ENCODE data around the gene WDR91.
"Not testable (repeated sequence)": the region's sequence is repeated elsewhere in the genome, so short reads cannot be mapped to it uniquely, and the experiment has no call there.

Gene WDR91

GRCh38 chr7:135170998-135171481 lies 40.3 kb downstream of the WDR91 start:
- not testable (repeated sequence) for H3K9me3 ChIP-seq (ENCODE audit: insufficient read depth, low read length, severe bottlenecking); ATAC-seq (ENCODE audit: insufficient read depth, low read depth); H3K27me3 ChIP-seq (ENCODE audit: insufficient read depth, low read length, poor library complexity); DNase-seq
- Histone ChIP-seq H3K27ac (ENCODE audit: low read length) (peak overlapping the region; percentile 98), H3K4me3 (ENCODE audit: low read depth in 1 of 2, low read length in 2 of 2) (peak overlapping the region; percentile 57 to 82; a peak in 3 of 4 replicates), H3K36me3 (ENCODE audit: insufficient read depth, low read length) (peaks cover 32% of the 10 kb centered on the region), H3K4me1 (ENCODE audit: insufficient read depth, low read length) (peaks cover 34% of the 10 kb centered on the region), H4K20me1 (ENCODE audit: insufficient read depth, low read length) (peaks cover 10% of the 10 kb centered on the region; the same call in 1 of the 2 replicates), H3K4me2 (ENCODE audit: insufficient read depth, low read length) (peak overlapping the region; percentile 95), H2AFZ (ENCODE audit: low read depth, low read length) (peak overlapping the region; percentile 89), H3K9ac (ENCODE audit: low read depth, low read length) (peak overlapping the region; percentile 100), H3K79me2 (ENCODE audit: insufficient read depth, low read length) (peaks cover 34% of the 10 kb centered on the region)

GRCh38 chr7:135170274-135170997 lies 40.9 kb downstream of the WDR91 start, which contains the start of gene CYREN:
CYREN (minus strand) TSS chr7:135170707; CDS start chr7:135168922, 1,785 bp downstream.
- H3K79me2 ChIP-seq (ENCODE audit: insufficient read depth, low read length) = peaks cover 34% of the 10 kb centered on the region
- H3K27ac ChIP-seq (ENCODE audit: low read length) = peak within 1 kb of the TSS; percentile 98
- no peaks in the 10 kb centered on the region for H3K9me3 ChIP-seq (ENCODE audit: insufficient read depth, low read length, severe bottlenecking)
- peaks cover 34% of the 10 kb centered on the region for H3K4me1 ChIP-seq (ENCODE audit: insufficient read depth, low read length)
- H3K9ac ChIP-seq (ENCODE audit: low read depth, low read length) = peak within 1 kb of the TSS; percentile 100
- H4K20me1 ChIP-seq (ENCODE audit: insufficient read depth, low read length) = peaks cover 10% of the 10 kb centered on the region; the same call in 1 of the 2 replicates
- peak within 1 kb of the TSS; percentile 96 for H2AFZ ChIP-seq (ENCODE audit: low read depth, low read length)
- TF ChIP-seq, protein P1, sequence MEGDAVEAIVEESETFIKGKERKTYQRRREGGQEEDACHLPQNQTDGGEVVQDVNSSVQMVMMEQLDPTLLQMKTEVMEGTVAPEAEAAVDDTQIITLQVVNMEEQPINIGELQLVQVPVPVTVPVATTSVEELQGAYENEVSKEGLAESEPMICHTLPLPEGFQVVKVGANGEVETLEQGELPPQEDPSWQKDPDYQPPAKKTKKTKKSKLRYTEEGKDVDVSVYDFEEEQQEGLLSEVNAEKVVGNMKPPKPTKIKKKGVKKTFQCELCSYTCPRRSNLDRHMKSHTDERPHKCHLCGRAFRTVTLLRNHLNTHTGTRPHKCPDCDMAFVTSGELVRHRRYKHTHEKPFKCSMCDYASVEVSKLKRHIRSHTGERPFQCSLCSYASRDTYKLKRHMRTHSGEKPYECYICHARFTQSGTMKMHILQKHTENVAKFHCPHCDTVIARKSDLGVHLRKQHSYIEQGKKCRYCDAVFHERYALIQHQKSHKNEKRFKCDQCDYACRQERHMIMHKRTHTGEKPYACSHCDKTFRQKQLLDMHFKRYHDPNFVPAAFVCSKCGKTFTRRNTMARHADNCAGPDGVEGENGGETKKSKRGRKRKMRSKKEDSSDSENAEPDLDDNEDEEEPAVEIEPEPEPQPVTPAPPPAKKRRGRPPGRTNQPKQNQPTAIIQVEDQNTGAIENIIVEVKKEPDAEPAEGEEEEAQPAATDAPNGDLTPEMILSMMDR (IDR thresholded peaks at IDR 0.05; ENCODE audit: borderline replicate concordance, extremely low read depth, low read length, poor library complexity, severe bottlenecking) = peak; percentile 88
- no peak for TF ChIP-seq EZH2 (IDR thresholded peaks at IDR 0.05; ENCODE audit: borderline replicate concordance, low read depth, low read length, severe bottlenecking)
- no peaks in the 10 kb centered on the region for H3K27me3 ChIP-seq (ENCODE audit: insufficient read depth, low read length, poor library complexity)
- H3K36me3 ChIP-seq (ENCODE audit: insufficient read depth, low read length) = peaks cover 38% of the 10 kb centered on the region
- DNase-seq = peak; percentile 92
- H3K4me2 ChIP-seq (ENCODE audit: insufficient read depth, low read length) = peak within 1 kb of the TSS; percentile 95
- peak within 1 kb of the TSS; percentile 82 to 91 for H3K4me3 ChIP-seq (ENCODE audit: low read depth in 1 of 2, low read length in 2 of 2)
- peak; percentile 93 for ATAC-seq (ENCODE audit: insufficient read depth, low read depth)

DNA sequence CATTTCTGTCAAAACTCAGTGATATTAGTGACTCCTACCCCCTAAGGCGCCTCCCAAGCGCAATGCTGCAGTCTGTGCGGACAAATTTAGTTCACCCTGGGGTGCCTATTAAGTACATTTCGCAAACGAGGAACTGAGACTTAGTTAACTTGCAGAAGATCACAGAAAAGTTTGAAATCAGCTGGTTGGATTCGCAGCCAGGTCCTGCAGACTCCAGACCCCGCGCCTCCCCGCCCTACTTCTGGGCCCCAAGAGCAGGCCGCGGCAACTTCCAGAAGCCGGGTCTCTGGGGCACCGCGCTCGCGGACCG lies 41.4 kb downstream of the WDR91 start:
- ATAC-seq (ENCODE audit: insufficient read depth, low read depth) (no peak), DNase-seq (no peak)
- Histone ChIP-seq H3K27me3 (ENCODE audit: insufficient read depth, low read length, poor library complexity) (no peaks in the 10 kb centered on the region), H3K4me2 (ENCODE audit: insufficient read depth, low read length) (peak overlapping the region; percentile 95), H3K36me3 (ENCODE audit: insufficient read depth, low read length) (peaks cover 43% of the 10 kb centered on the region), H3K4me3 (ENCODE audit: low read depth in 1 of 2, low read length in 2 of 2) (peak overlapping the region; percentile 82 to 91), H3K4me1 (ENCODE audit: insufficient read depth, low read length) (peaks cover 34% of the 10 kb centered on the region), H3K9ac (ENCODE audit: low read depth, low read length) (peak overlapping the region; percentile 100), H3K79me2 (ENCODE audit: insufficient read depth, low read length) (peaks cover 34% of the 10 kb centered on the region), H3K9me3 (ENCODE audit: insufficient read depth, low read length, severe bottlenecking) (no peaks in the 10 kb centered on the region), H3K27ac (ENCODE audit: low read length) (peak overlapping the region; percentile 98), H4K20me1 (ENCODE audit: insufficient read depth, low read length) (peaks cover 10% of the 10 kb centered on the region; the same call in 1 of the 2 replicates), H2AFZ (ENCODE audit: low read depth, low read length) (peak overlapping the region; percentile 96)
- TF ChIP-seq EZH2 (IDR thresholded peaks at IDR 0.05; ENCODE audit: borderline replicate concordance, low read depth, low read length, severe bottlenecking) = no peak
- TF ChIP-seq, protein P1 (IDR thresholded peaks at IDR 0.05; ENCODE audit: borderline replicate concordance, extremely low read depth, low read length, poor library complexity, severe bottlenecking) = no peak
